Right hindlimb (tissue), 1 donor: ENCODE data around the gene FBXO24.

ENCODE experiments used
- DNase-seq: peaks from one replicate; pipeline ENCODE4 v3.0.0-alpha.2; 2018

FBXO24 gene

GRCh38 chr7:100598425-100598824 lies 12.3 kb downstream of the FBXO24 start:
- no peak for DNase-seq

- no peak for DNase-seq
Measured at GRCh38 chr7:100599911-100600729, 14.0 kb downstream of the FBXO24 start.

- DNase-seq, result no peak
Measured at GRCh38 chr7:100600730-100601038, 14.6 kb downstream of the FBXO24 start.

GRCh38 chr7:100602889-100603725 lies 17.0 kb downstream of the FBXO24 start:
- peak; percentile 95 for DNase-seq

GRCh38 chr7:100603726-100604027 lies 17.5 kb downstream of the FBXO24 start:
- peak; percentile 50 for DNase-seq

GRCh38 chr7:100604028-100604975 lies 18.2 kb downstream of the FBXO24 start:
- DNase-seq, result peak; percentile 85

GRCh38 chr7:100604976-100605911 lies 19.1 kb downstream of the FBXO24 start:
- DNase-seq, result peak; percentile 39

GRCh38 chr7:100606313-100606712 lies 20.2 kb downstream of the FBXO24 start:
- DNase-seq, result no peak

GRCh38 chr7:100607111-100607510 lies 21.0 kb downstream of the FBXO24 start:
- no peak for DNase-seq

GRCh38 chr7:100609958-100610357 lies 23.8 kb downstream of the FBXO24 start:
- no peak for DNase-seq

GRCh38 chr7:100611983-100612729 lies 26.0 kb downstream of the FBXO24 start, which contains the start of gene MOSPD3:
Gene MOSPD3, plus strand, starts transcription at chr7:100612540. Its CDS starts 252 bp downstream, at chr7:100612792.
- peak; percentile 99 for DNase-seq

GRCh38 chr7:100612730-100613390 lies 26.7 kb downstream of the FBXO24 start:
- DNase-seq, result no peak

- no peak for DNase-seq
Measured at GRCh38 chr7:100613412-100614175, 27.5 kb downstream of the FBXO24 start.

- DNase-seq, result no peak
Measured at GRCh38 chr7:100614308-100614861, 28.3 kb downstream of the FBXO24 start.

GRCh38 chr7:100620239-100620638 lies 34.1 kb downstream of the FBXO24 start:
- DNase-seq, result no peak

- DNase-seq, result no peak
Measured at GRCh38 chr7:100620804-100621203, 34.7 kb downstream of the FBXO24 start.

GRCh38 chr7:100621554-100621953 lies 35.4 kb downstream of the FBXO24 start:
- no peak for DNase-seq

- no peak for DNase-seq
Measured at GRCh38 chr7:100623951-100624824, 38.1 kb downstream of the FBXO24 start.
